K562 (cell line): ENCODE measurements around the gene MRPL11. TPM values are rescaled to one million over a fixed set of nuclear protein-coding genes. Genes with fewer than 3 reads are reported as not detected.

ENCODE experiments used
- ARID3A ChIP-seq: IDR thresholded peaks from 2 replicates; pipeline ENCODE4 v1.6.1; 2012; ENCODE audit warnings: low read depth, low read length, improper control_type of control experiment, borderline replicate concordance
- CEBPB ChIP-seq: fragments of 450-650 bp; IDR thresholded peaks from 2 replicates; pipeline ENCODE4 v1.6.1; 2016; ENCODE audit warnings: missing genetic modification characterization, missing compliant biosample characterization
- CREBBP ChIP-seq: IDR thresholded peaks from one replicate; pipeline ENCODE4 v1.6.1; 2012; ENCODE audit warnings: low read depth, mild to moderate bottlenecking, control low read depth, inconsistent platforms, low read length
- FOXA1 ChIP-seq: fragments of 450-650 bp; IDR thresholded peaks from 2 replicates; pipeline ENCODE4 v1.6.1; 2016; ENCODE audit warnings: mild to moderate bottlenecking, borderline replicate concordance
- FOXP1 ChIP-seq: sonication (generic); formaldehyde crosslinking; IDR thresholded peaks from 2 replicates; pipeline ENCODE4 v1.8.0; 2022; ENCODE audit warnings: mild to moderate bottlenecking, missing genetic modification reagents
- HCFC1 ChIP-seq: IDR thresholded peaks from 2 replicates; pipeline ENCODE4 v1.6.1; 2012; ENCODE audit warnings: low read depth, low read length, improper control_type of control experiment
- HMG20A ChIP-seq: fragments of 450-650 bp; formaldehyde crosslinking; conservative IDR thresholded peaks from 2 replicates; pipeline ENCODE4 v1.4.0; 2020; ENCODE audit warnings: mild to moderate bottlenecking, mixed read lengths
- KHSRP ChIP-seq: fragments of 450-650 bp; IDR thresholded peaks from 2 replicates; pipeline ENCODE4 v1.6.1; 2017
- KLF6 ChIP-seq: fragments of 250-450 bp; sonication (Bioruptor Pico); IDR thresholded peaks from 2 replicates; pipeline ENCODE4 v1.4.0; 2020; ENCODE audit warnings: mild to moderate bottlenecking, moderate library complexity, borderline replicate concordance
- LCOR ChIP-seq: sonication (generic); formaldehyde crosslinking; IDR thresholded peaks from 2 replicates; pipeline ENCODE4 v1.8.0; 2022; ENCODE audit warnings: mild to moderate bottlenecking, missing genetic modification reagents
- NFE2L1 ChIP-seq: fragments of 450-650 bp; IDR thresholded peaks from 2 replicates; pipeline ENCODE4 v1.6.1; 2016; ENCODE audit warnings: missing genetic modification characterization, low read depth, mild to moderate bottlenecking, missing compliant biosample characterization, moderate library complexity, borderline replicate concordance
- NONO ChIP-seq, 2 experiments: fragments of 200-400 bp in 1 of 2; fragments of 450-650 bp in 1 of 2; formaldehyde crosslinking in 1 of 2; IDR thresholded peaks; 2 replicates each; pipeline ENCODE4 v1.6.1; 2017; ENCODE audit warnings: low read depth in 2 of 2, mild to moderate bottlenecking in 2 of 2, moderate library complexity in 2 of 2, low read length in 1 of 2
- SNRNP70 ChIP-seq: fragments of 200-400 bp; formaldehyde crosslinking; optimal IDR thresholded peaks from 2 replicates; pipeline ENCODE3; 2017; ENCODE audit warnings: low read depth, low read length
- SRSF3 ChIP-seq: fragments of 200-400 bp; formaldehyde crosslinking; IDR thresholded peaks from 2 replicates; pipeline ENCODE4 v1.6.1; 2016; ENCODE audit warnings: mild to moderate bottlenecking, low read length, moderate library complexity; ENCODE audit not compliant: insufficient read depth
- ZBTB11 ChIP-seq, 3 experiments: fragments of 200-800 bp in 1 of 3; fragments of 250-450 bp in 1 of 3; fragments of 450-650 bp in 1 of 3; sonication (Bioruptor Pico) in 1 of 3; sonication (Bioruptor generic) in 1 of 3; formaldehyde crosslinking in 1 of 3; IDR thresholded peaks; 2 replicates each; pipeline versions ENCODE4 v1.6.1 to v1.8.0; 2016 to 2022; ENCODE audit warnings: mild to moderate bottlenecking in 2 of 3, missing genetic modification characterization in 2 of 3, missing compliant biosample characterization in 1 of 3, moderate library complexity in 1 of 3
- ZBTB17 ChIP-seq: fragments of 450-650 bp; formaldehyde crosslinking; IDR thresholded peaks from 2 replicates; pipeline ENCODE4 v1.4.0; 2020; ENCODE audit warnings: mild to moderate bottlenecking
- ZKSCAN3 ChIP-seq: fragments of 250-450 bp; sonication (Bioruptor Pico); IDR thresholded peaks from 2 replicates; pipeline ENCODE4 v1.4.0; 2020
- ZNF639 ChIP-seq, 2 experiments: fragments of 200-800 bp in 1 of 2; sonication (Bioruptor generic) in 1 of 2; sonication (generic) in 1 of 2; formaldehyde crosslinking in 1 of 2; IDR thresholded peaks in 1 of 2; conservative IDR thresholded peaks in 1 of 2; 2 replicates each; pipeline versions ENCODE4 v1.5.0 to v1.6.1; 2016 to 2020; ENCODE audit warnings: missing compliant biosample characterization in 1 of 2, missing genetic modification characterization in 1 of 2, missing genetic modification reagents in 1 of 2
- ZNF668 ChIP-seq: fragments of 250-450 bp; sonication (Bioruptor Pico); IDR thresholded peaks from 2 replicates; pipeline ENCODE4 v1.8.0; 2022; ENCODE audit warnings: mild to moderate bottlenecking, inconsistent platforms
- polyA plus RNA-seq, 8 experiments: library from polyadenylated mRNA; depleted of rRNA in 4 of 8; stranded (reverse) in 5 of 8; unstranded in 3 of 8; fragments of >200 nt; fragmentation: Nextera tagmentation in 2 of 8; fragmentation: Illumina TruSeq in 1 of 8; extraction: Ambion mirVana in 2 of 8; extraction: Trizol in 1 of 8; gene quantifications; 2 replicates each; pipeline versions ENCODE4 v1.2.1 to v1.2.3, GENCODE V29; 2011 to 2014; ENCODE audit warnings: inconsistent platforms in 1 of 8, missing spikeins in 1 of 8
- total RNA-seq, 7 experiments: library from RNA; depleted of rRNA in 6 of 7; stranded (reverse); fragments of >200 nt in 6 of 7; fragmentation: Illumina TruSeq in 2 of 7; extraction: Trizol in 2 of 7; gene quantifications; 2 replicates each; pipeline versions ENCODE4 v1.2.1 to v1.2.3, GENCODE V29; 2011 to 2021; ENCODE audit warnings: low replicate concordance in 1 of 7

The MRPL11 gene
- total and polyA plus RNA-seq, 9 of the 15 experiments (the other 6 are each of a cell fraction or from before 2014, with no cell fraction given) = 33.0 to 173 (median 91.9) TPM

- TF ChIP-seq SRSF3 (no peak), ZNF668 (CRISPR knock-in tag) (no peak), KHSRP (no peak), ARID3A (no peak), FOXP1 (0 out of 2 replicates have a peak, but pooled peaks have one; percentile 59), HCFC1 (peak; percentile 45; the same call in 1 of the 2 replicates), ZNF639 (CRISPR knock-in tag; conservative IDR thresholded peaks at IDR 0.05 in 1 of 2, IDR thresholded peaks at IDR 0.05 in 1 of 2) (peak in 1 of 2 experiments; percentile 88; a peak in 1 of 4 replicates), CEBPB (no peak), ZBTB11 (CRISPR knock-in tag; IDR thresholded peaks at IDR 0.05) (no peak), ZKSCAN3 (CRISPR knock-in tag) (no peak), FOXA1 (no peak), LCOR (CRISPR knock-in tag) (no peak; the same call in 1 of the 2 replicates), HMG20A (CRISPR knock-in tag) (no peak), SNRNP70 (no peak), KLF6 (CRISPR knock-in tag) (no peak), CREBBP (no peak), NONO (IDR thresholded peaks at IDR 0.05; ENCODE audit: low read depth in 2 of 2, low read length in 1 of 2) (no peak), ZBTB17 (CRISPR knock-in tag) (no peak), NFE2L1 (tag) (no peak)
Measured at GRCh38 chr11:66418168-66418985, 20.3 kb downstream of the MRPL11 start (continued).
